GM12878 (cell line): Measurements from ENCODE around the gene APLP2. TPM values are rescaled to one million over a fixed set of nuclear protein-coding genes. Genes with fewer than 3 reads are reported as not detected.

Experiments used
- ATAC-seq: fragments of 200-7000 bp; cut with Tn5 transposase; 3 replicates; pipeline ENCODE4 v1.9.1; 2020; ENCODE audit warnings: mild to moderate bottlenecking, moderate library complexity
- BruUV-seq: library from RNA; stranded (reverse); fragments of 400-500 nt; replicated peaks from 2 replicates; lab custom pipeline; 2021; lab: Mats Ljungman, UMichigan
- CTCF ChIA-PET: fragments of 300-600 bp; sonication (Branson Sonifier 250); formaldehyde crosslinking; extraction: SDS; loops from one replicate; lab custom pipeline; 2021; ENCODE audit warnings: inconsistent platforms; lab: Yijun Ruan, JAX
- POLR2A ChIA-PET: fragments of 350-600 bp; formaldehyde crosslinking; extraction: SDS; loops from one replicate; lab custom pipeline; 2021; ENCODE audit warnings: inconsistent platforms; lab: Charles Lee
- RAD21 ChIA-PET: fragments of 300-600 bp; sonication (Branson Sonifier 250); formaldehyde crosslinking; loops from one replicate; lab custom pipeline; 2023; ENCODE audit warnings: antibody characterized with exemption; ENCODE audit not compliant: unreplicated experiment; lab: Charles Lee
- SMC1A ChIA-PET: fragments of 300-600 bp; sonication (Branson Sonifier 250); formaldehyde crosslinking; loops from one replicate; lab custom pipeline; 2023; ENCODE audit not compliant: unreplicated experiment, uncharacterized antibody; lab: Charles Lee
- DNase-seq: peaks from one replicate; pipeline ENCODE4 v3.0.0-alpha.2; 2011; ENCODE audit warnings: low read depth, low spot score
- FAIRE-seq: peaks from 3 replicates; lab custom pipeline; 2011; peaks lifted over from hg19 to GRCh38; lab: Jason Lieb, UNC
- H2AFZ ChIP-seq: 2 replicates; pipeline ENCODE4 v1.6.0; 2011; ENCODE audit warnings: low read depth, low read length, control low read depth; ENCODE audit not compliant: control insufficient read depth
- H3K27ac ChIP-seq: 2 replicates; pipeline ENCODE4 v1.5.1; 2011; ENCODE audit warnings: control low read depth; ENCODE audit not compliant: control insufficient read depth, insufficient read depth
- H3K27me3 ChIP-seq, 2 experiments: replicated peaks in 1 of 2; 2 replicates each; pipeline versions ENCODE4 v1.6.0 to v1.6.1; 2011; ENCODE audit warnings: low read length in 1 of 2; ENCODE audit not compliant: control insufficient read depth in 2 of 2, insufficient read depth in 2 of 2
- H3K36me3 ChIP-seq, 2 experiments: 2 replicates each; pipeline ENCODE4 v1.5.1; 2011; ENCODE audit warnings: low read length in 1 of 2; ENCODE audit not compliant: control insufficient read depth in 2 of 2, insufficient read depth in 2 of 2
- H3K4me1 ChIP-seq: 2 replicates; pipeline ENCODE4 v1.6.1; 2011; ENCODE audit warnings: mild to moderate bottlenecking, low read length, moderate library complexity, mixed read lengths; ENCODE audit not compliant: control insufficient read depth, insufficient read depth
- H3K4me2 ChIP-seq: 2 replicates; pipeline ENCODE4 v1.6.0; 2011; ENCODE audit warnings: control low read depth; ENCODE audit not compliant: control insufficient read depth, insufficient read depth
- H3K4me3 ChIP-seq: fragments of 200-600 bp; sonication (generic); 2 replicates; pipeline ENCODE4 v1.5.1; 2016
- H3K79me2 ChIP-seq: 2 replicates; pipeline ENCODE4 v1.6.0; 2011; ENCODE audit warnings: low read length; ENCODE audit not compliant: control insufficient read depth, insufficient read depth
- H3K9ac ChIP-seq: 2 replicates; pipeline ENCODE4 v1.8.0; 2011; ENCODE audit warnings: low read length, control low read depth, mixed read lengths; ENCODE audit not compliant: control insufficient read depth, insufficient read depth
- H3K9me3 ChIP-seq: replicated peaks from 3 replicates; pipeline ENCODE4 v1.5.1; 2011; ENCODE audit warnings: mild to moderate bottlenecking, low read length; ENCODE audit not compliant: control insufficient read depth, insufficient read depth
- H4K20me1 ChIP-seq: 2 replicates; pipeline ENCODE4 v1.6.0; 2011; ENCODE audit not compliant: control insufficient read depth, insufficient read depth
- BACH1 ChIP-seq: fragments of 450-650 bp; IDR thresholded peaks from 2 replicates; pipeline ENCODE4 v1.6.1; 2017; ENCODE audit warnings: mild to moderate bottlenecking, borderline replicate concordance
- NBN ChIP-seq: fragments of 450-650 bp; IDR thresholded peaks from 2 replicates; pipeline ENCODE4 v1.6.1; 2016
- NFXL1 ChIP-seq: fragments of 450-650 bp; IDR thresholded peaks from 2 replicates; pipeline ENCODE4 v1.6.1; 2017; ENCODE audit warnings: antibody characterized with exemption, mild to moderate bottlenecking, borderline replicate concordance
- POLR2AphosphoS2 ChIP-seq: IDR thresholded peaks from 2 replicates; pipeline ENCODE4 v1.6.1; 2011; ENCODE audit warnings: low read depth, mild to moderate bottlenecking, low read length, improper control_type of control experiment, moderate library complexity
- RELA ChIP-seq: fragments of 450-650 bp; IDR thresholded peaks from 2 replicates; pipeline ENCODE4 v1.8.0; 2014; ENCODE audit warnings: borderline replicate concordance; ENCODE audit not compliant: partially characterized antibody
- WGBS: methylation state at CpG from one replicate; pipeline ENCODE4 v1.1.6; 2016; ENCODE audit warnings: low lambda C conversion rate; ENCODE audit not compliant: insufficient replicate concordance, insufficient coverage; ENCODE audit errors: missing lambda C conversion rate; 5-methylcytosine and 5-hydroxymethylcytosine counted together
- in situ Hi-C: fragments of 300-500 bp; cut with MboI; formaldehyde crosslinking; loops from 9 replicates; pipeline ENCODE4 v1.14.3; 2018; ENCODE audit warnings: mixed read lengths
- intact Hi-C: fragments of 100-400 bp; cut with micrococcal nuclease; formaldehyde crosslinking; loops from one replicate; pipeline ENCODE4 v1.14.2; 2022; ENCODE audit not compliant: unreplicated experiment
- polyA plus RNA-seq, 11 experiments: library from polyadenylated mRNA; depleted of rRNA in 4 of 11; unstranded in 6 of 11; stranded (reverse) in 5 of 11; fragments of >200 nt; fragmentation: Nextera tagmentation in 4 of 11; fragmentation: Illumina TruSeq in 1 of 11; extraction: Ambion mirVana in 4 of 11; extraction: Trizol in 1 of 11; gene quantifications; 1 replicate in 1 of 11; 2 replicates in 10 of 11; pipeline versions ENCODE4 v1.2.1 to v1.2.3, GENCODE V29; 2011 to 2016; ENCODE audit warnings: inconsistent platforms in 2 of 11, missing spikeins in 2 of 11, low read depth in 1 of 11
- total RNA-seq, 4 experiments: library from RNA; depleted of rRNA in 3 of 4; stranded (reverse); fragments of >200 nt in 3 of 4; fragmentation: Illumina TruSeq in 1 of 4; extraction: Trizol in 1 of 4; gene quantifications; 2 replicates each; pipeline versions ENCODE4 v1.2.1 to v1.2.3, GENCODE V29; 2013 to 2021
- TF ChIP-seq, protein P1 (sequence below): fragments of 150-350 bp; IDR thresholded peaks from 2 replicates; pipeline ENCODE4 v1.6.1; 2014; ENCODE audit warnings: mild to moderate bottlenecking, low read depth, low read length
- TF ChIP-seq, protein P2 (sequence below): fragments of 150-350 bp; IDR thresholded peaks from 2 replicates; pipeline ENCODE4 v1.6.1; 2016; ENCODE audit warnings: low read depth, low read length

APLP2 gene
- total and polyA plus RNA-seq, 10 of the 15 experiments (the other 5 are each of a cell fraction or from before 2014, with no cell fraction given) = 2.3 to 38.8 (median 21.3) TPM

DNA sequence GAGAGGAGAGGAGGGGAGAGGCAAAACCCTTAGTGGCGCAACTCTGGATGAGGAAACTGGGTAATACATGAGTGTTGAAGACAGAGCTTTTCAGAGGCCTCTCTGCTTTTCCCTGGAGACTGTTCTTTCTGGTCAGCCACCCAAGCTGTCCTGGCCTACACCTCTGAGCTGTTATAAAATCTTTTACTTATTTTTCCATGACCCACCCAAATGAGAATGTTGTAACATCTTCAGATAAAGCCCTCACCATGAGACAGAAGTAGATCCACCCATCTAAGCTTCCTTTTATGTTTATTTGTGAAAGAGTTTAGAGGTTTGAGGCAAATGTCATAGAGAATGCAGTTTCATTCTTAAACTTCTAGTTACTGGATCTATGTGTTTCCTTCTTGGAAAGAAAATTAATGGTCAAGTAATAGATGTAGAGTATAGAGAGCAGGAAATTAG is 20.3 kb upstream of the APLP2 start:
- Histone ChIP-seq H2AFZ (no peak overlapping the region), H3K27me3 (peaks cover 0 to 2% of the 10 kb centered on the region in 2 experiments; a peak in 2 of 4 replicates), H3K79me2 (no peaks in the 10 kb centered on the region), H3K27ac (no peak overlapping the region), H3K9ac (no peak overlapping the region), H3K4me3 (no peak overlapping the region), H4K20me1 (no peaks in the 10 kb centered on the region), H3K9me3 (no peaks in the 10 kb centered on the region), H3K36me3 (no peaks in the 10 kb centered on the region), H3K4me1 (no peaks in the 10 kb centered on the region), H3K4me2 (no peak overlapping the region)
- no peak for ATAC-seq
- FAIRE-seq = no peak
- ChIA-PET SMC1A (no interaction called here), RAD21 (interaction anchor here (0.6 to 1.2 kb wide), 3 partner anchors 38 to 83 kb away, joined by 3 to 4 read pairs (median 3); no protein-coding TSS in a partner anchor), CTCF (no interaction called here), POLR2A (interaction anchor here (0.5 kb wide), 1 partner anchor 13 kb away, joined by 5 read pairs; no protein-coding TSS in a partner anchor)
- intact Hi-C loops (no loop called here), in situ Hi-C loops (no loop called here)
- TF ChIP-seq, protein P1, sequence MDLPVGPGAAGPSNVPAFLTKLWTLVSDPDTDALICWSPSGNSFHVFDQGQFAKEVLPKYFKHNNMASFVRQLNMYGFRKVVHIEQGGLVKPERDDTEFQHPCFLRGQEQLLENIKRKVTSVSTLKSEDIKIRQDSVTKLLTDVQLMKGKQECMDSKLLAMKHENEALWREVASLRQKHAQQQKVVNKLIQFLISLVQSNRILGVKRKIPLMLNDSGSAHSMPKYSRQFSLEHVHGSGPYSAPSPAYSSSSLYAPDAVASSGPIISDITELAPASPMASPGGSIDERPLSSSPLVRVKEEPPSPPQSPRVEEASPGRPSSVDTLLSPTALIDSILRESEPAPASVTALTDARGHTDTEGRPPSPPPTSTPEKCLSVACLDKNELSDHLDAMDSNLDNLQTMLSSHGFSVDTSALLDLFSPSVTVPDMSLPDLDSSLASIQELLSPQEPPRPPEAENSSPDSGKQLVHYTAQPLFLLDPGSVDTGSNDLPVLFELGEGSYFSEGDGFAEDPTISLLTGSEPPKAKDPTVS = no peak
- TF ChIP-seq RELA (no peak), BACH1 (no peak), POLR2AphosphoS2 (no peak), NFXL1 (no peak), NBN (no peak)
- TF ChIP-seq, protein P2, sequence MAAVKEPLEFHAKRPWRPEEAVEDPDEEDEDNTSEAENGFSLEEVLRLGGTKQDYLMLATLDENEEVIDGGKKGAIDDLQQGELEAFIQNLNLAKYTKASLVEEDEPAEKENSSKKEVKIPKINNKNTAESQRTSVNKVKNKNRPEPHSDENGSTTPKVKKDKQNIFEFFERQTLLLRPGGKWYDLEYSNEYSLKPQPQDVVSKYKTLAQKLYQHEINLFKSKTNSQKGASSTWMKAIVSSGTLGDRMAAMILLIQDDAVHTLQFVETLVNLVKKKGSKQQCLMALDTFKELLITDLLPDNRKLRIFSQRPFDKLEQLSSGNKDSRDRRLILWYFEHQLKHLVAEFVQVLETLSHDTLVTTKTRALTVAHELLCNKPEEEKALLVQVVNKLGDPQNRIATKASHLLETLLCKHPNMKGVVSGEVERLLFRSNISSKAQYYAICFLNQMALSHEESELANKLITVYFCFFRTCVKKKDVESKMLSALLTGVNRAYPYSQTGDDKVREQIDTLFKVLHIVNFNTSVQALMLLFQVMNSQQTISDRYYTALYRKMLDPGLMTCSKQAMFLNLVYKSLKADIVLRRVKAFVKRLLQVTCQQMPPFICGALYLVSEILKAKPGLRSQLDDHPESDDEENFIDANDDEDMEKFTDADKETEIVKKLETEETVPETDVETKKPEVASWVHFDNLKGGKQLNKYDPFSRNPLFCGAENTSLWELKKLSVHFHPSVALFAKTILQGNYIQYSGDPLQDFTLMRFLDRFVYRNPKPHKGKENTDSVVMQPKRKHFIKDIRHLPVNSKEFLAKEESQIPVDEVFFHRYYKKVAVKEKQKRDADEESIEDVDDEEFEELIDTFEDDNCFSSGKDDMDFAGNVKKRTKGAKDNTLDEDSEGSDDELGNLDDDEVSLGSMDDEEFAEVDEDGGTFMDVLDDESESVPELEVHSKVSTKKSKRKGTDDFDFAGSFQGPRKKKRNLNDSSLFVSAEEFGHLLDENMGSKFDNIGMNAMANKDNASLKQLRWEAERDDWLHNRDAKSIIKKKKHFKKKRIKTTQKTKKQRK = no peak
- no TSS peak for BruUV-seq
- no peak for DNase-seq
- WGBS = 14% methylated on average over 1 of the region's 1 CpG
